Activated B cell treated with CpG ODN at 0.5 μM for 24 hours (primary cell): Measurements from ENCODE around the gene KTN1. TPM values are rescaled to one million over a fixed set of nuclear protein-coding genes. Genes with fewer than 3 reads are reported as not detected.

Source experiments
- ATAC-seq: fragments of 200-7000 bp; cut with Tn5 transposase; one replicate; pipeline ENCODE4 v1.10.0; 2021; ENCODE audit warnings: low read depth, mild to moderate bottlenecking, moderate library complexity
- CTCF ChIA-PET: fragments of 350-600 bp; sonication (Branson Sonifier 250); formaldehyde crosslinking; loops from one replicate; lab custom pipeline; 2021; ENCODE audit warnings: antibody characterized with exemption; lab: Charles Lee
- POLR2A ChIA-PET: fragments of 350-600 bp; sonication (Branson Sonifier 250); formaldehyde crosslinking; loops from one replicate; lab custom pipeline; 2021; ENCODE audit warnings: antibody characterized with exemption; lab: Charles Lee
- DNase-seq: peaks from one replicate; pipeline ENCODE4 v3.0.0; 2022
- H3K27ac Mint-ChIP-seq: one replicate; pipeline ENCODE4 v1.8.0; 2020; ENCODE audit warnings: mixed read lengths
- H3K27me3 Mint-ChIP-seq: one replicate; pipeline ENCODE4 v1.8.0; 2021; ENCODE audit warnings: mixed read lengths
- H3K36me3 Mint-ChIP-seq: one replicate; pipeline ENCODE4 v1.8.0; 2021; ENCODE audit warnings: low read depth, mixed read lengths
- H3K4me1 Mint-ChIP-seq: one replicate; pipeline ENCODE4 v1.8.0; 2021; ENCODE audit warnings: mixed read lengths
- H3K4me3 Mint-ChIP-seq: one replicate; pipeline ENCODE4 v1.8.0; 2020; ENCODE audit warnings: mild to moderate bottlenecking, mixed read lengths
- H3K9me3 Mint-ChIP-seq: one replicate; pipeline ENCODE4 v1.8.0; 2020; ENCODE audit warnings: mixed read lengths
- CTCF ChIP-seq: fragments of 200-600 bp; IDR thresholded peaks from one replicate; pipeline ENCODE4 v1.8.0; 2022; ENCODE audit warnings: antibody characterized with exemption, mild to moderate bottlenecking
- intact Hi-C: fragments of 100-400 bp; cut with micrococcal nuclease; formaldehyde crosslinking; loops from one replicate; pipeline ENCODE4 v1.15.1; 2024
- total RNA-seq: library from RNA; stranded (reverse); gene quantifications from 2 replicates; pipeline ENCODE4 v1.2.3, GENCODE V29; 2022

KTN1 gene
- total RNA-seq, 1 donor from 2014 or later: 116 TPM

DNA sequence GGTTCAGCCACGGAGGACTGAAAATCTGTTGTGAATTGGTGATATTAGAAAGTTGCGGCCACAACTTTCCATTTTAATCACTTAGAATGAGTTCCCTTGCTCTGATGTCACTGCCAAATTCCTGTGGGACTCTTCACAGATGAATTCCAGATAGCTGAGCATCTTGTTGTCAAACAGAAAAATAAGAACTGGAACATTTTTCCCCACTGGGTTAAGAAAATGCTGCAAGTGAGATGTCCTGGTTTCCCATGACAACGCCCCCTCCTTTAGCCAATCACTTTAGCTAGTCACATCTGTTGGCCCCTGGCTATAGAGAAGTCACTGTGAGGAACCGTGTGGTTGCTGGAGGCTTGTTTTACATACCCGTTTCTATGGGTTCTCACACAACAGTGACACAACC lies 135.9 kb downstream of the KTN1 start:
- no peaks in the 10 kb centered on the region for H3K4me1 Mint-ChIP-seq
- no peaks in the 10 kb centered on the region for H3K9me3 Mint-ChIP-seq
- no peak for TF ChIP-seq CTCF
- H3K36me3 Mint-ChIP-seq: no peaks in the 10 kb centered on the region
- ChIA-PET CTCF (interaction anchor here (1.4 kb wide), 1 partner anchor 16 kb away, joined by 3 read pairs; no protein-coding TSS in a partner anchor), POLR2A (no interaction called here)
- no peaks in the 10 kb centered on the region for H3K27me3 Mint-ChIP-seq
- no peak for ATAC-seq
- no peak overlapping the region for H3K4me3 Mint-ChIP-seq
- no peak for DNase-seq
- intact Hi-C loops: no loop called here
- no peak overlapping the region for H3K27ac Mint-ChIP-seq

DNA sequence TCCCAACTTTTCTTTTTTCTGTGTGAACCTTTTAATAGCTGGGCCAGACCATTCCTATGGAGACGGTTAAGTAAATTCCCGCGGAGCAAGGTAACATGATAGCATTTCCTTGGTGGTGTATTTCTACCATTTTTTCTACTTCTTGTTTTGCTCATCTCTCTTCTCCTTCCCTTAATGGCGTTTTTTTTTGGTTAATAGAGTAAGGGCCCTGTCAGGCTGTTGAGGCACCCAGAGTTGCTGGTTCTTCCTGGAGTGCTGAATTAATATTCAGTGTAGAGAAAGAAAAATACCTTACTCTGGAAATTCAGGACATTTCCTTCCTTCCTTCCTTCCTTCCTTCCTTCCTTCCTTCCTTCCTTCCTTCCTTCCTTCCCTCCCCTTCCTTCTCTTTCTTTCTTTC lies 137.6 kb downstream of the KTN1 start:
- Mint-ChIP-seq H3K36me3 (no peaks in the 10 kb centered on the region), H3K27me3 (no peaks in the 10 kb centered on the region), H3K4me1 (no peaks in the 10 kb centered on the region), H3K27ac (no peak overlapping the region), H3K4me3 (no peak overlapping the region), H3K9me3 (no peaks in the 10 kb centered on the region)
- no peak for DNase-seq
- ATAC-seq: no peak
- CTCF ChIA-PET: no interaction called here
- POLR2A ChIA-PET: no interaction called here
- no peak for TF ChIP-seq CTCF
- intact Hi-C loops: no loop called here

DNA sequence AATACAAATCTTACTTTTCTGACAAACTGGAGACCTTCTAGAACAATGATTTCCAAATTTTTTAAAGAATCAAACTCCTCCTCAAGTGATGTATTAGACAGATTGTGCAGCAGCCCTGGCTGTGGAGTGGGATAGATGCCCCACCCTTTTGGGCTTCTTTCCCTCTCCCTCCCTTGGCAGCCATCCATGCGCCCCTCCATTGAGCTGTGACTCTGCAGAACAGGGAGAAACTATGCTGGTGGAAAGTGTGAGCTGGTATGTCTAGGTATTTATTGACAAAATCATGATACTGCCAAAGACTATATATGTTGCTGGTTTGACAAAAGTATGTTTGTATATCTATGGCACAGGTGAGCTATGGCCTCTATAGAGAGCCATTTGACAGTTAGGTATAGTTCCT lies 138.5 kb downstream of the KTN1 start:
- H3K4me3 Mint-ChIP-seq: no peak overlapping the region
- ATAC-seq (no peak), DNase-seq (no peak)
- no peaks in the 10 kb centered on the region for H3K4me1 Mint-ChIP-seq
- ChIA-PET CTCF (no interaction called here), POLR2A (no interaction called here)
- intact Hi-C loops: no loop called here
- no peaks in the 10 kb centered on the region for H3K36me3 Mint-ChIP-seq
- no peak for TF ChIP-seq CTCF
- H3K27ac Mint-ChIP-seq: no peak overlapping the region
- no peaks in the 10 kb centered on the region for H3K9me3 Mint-ChIP-seq
- no peaks in the 10 kb centered on the region for H3K27me3 Mint-ChIP-seq

- Mint-ChIP-seq H3K36me3 (no peaks in the 10 kb centered on the region), H3K27ac (no peak overlapping the region), H3K4me3 (no peak overlapping the region), H3K27me3 (no peaks in the 10 kb centered on the region), H3K4me1 (no peaks in the 10 kb centered on the region), H3K9me3 (no peaks in the 10 kb centered on the region)
- CTCF ChIA-PET: no interaction called here
- TF ChIP-seq CTCF: no peak
- POLR2A ChIA-PET: no interaction called here
- DNase-seq (no peak), ATAC-seq (no peak)
- intact Hi-C loops: no loop called here
Measured at GRCh38 chr14:55720796-55721195, 140.8 kb downstream of the KTN1 start.

GRCh38 chr14:55721353-55721752 lies 141.3 kb downstream of the KTN1 start:
- POLR2A ChIA-PET: no interaction called here
- no peak for DNase-seq
- TF ChIP-seq CTCF: no peak
- Mint-ChIP-seq H3K27ac (no peak overlapping the region), H3K4me1 (no peaks in the 10 kb centered on the region), H3K9me3 (no peaks in the 10 kb centered on the region), H3K4me3 (no peak overlapping the region), H3K36me3 (no peaks in the 10 kb centered on the region), H3K27me3 (no peaks in the 10 kb centered on the region)
- no peak for ATAC-seq
- intact Hi-C loops: no loop called here
- CTCF ChIA-PET: no interaction called here
